K562 (cell line): ENCODE data around the gene YARS1. TPM values are rescaled to one million over a fixed set of nuclear protein-coding genes. Genes with fewer than 3 reads are reported as not detected.

Experiments used
- AFF1 ChIP-seq, 2 experiments: fragments of 450-650 bp; IDR thresholded peaks; 2 replicates each; pipeline ENCODE4 v1.6.1; 2018; ENCODE audit warnings: mild to moderate bottlenecking in 2 of 2, low read depth in 1 of 2; ENCODE audit not compliant: partially characterized antibody in 2 of 2
- CBFA2T2 ChIP-seq: fragments of 450-650 bp; conservative IDR thresholded peaks from 2 replicates; pipeline ENCODE4 v1.6.1; 2017; ENCODE audit warnings: mild to moderate bottlenecking
- CHD4 ChIP-seq: fragments of 200-600 bp; sonication (generic); IDR thresholded peaks from 3 replicates; pipeline ENCODE4 v1.6.1; 2012; ENCODE audit warnings: low read depth, mild to moderate bottlenecking, mixed read lengths, low read length, inconsistent platforms; ENCODE audit not compliant: insufficient read depth, insufficient replicate concordance, poor library complexity, severe bottlenecking
- CREB1 ChIP-seq, 2 experiments: sonication (generic) in 1 of 2; formaldehyde crosslinking in 1 of 2; IDR thresholded peaks; 2 replicates each; pipeline versions ENCODE4 v1.6.1 to v1.8.0; 2012 to 2022; ENCODE audit warnings: inconsistent platforms in 1 of 2, mild to moderate bottlenecking in 1 of 2, missing genetic modification reagents in 1 of 2, moderate library complexity in 1 of 2
- ESRRA ChIP-seq: fragments of 450-650 bp; IDR thresholded peaks from 2 replicates; pipeline ENCODE4 v1.6.1; 2014; ENCODE audit warnings: low read depth, mild to moderate bottlenecking, moderate library complexity, borderline replicate concordance
- MCM3 ChIP-seq: fragments of 450-650 bp; IDR thresholded peaks from 2 replicates; pipeline ENCODE4 v1.6.1; 2016
- NR4A1 ChIP-seq, 2 experiments: fragments of 250-450 bp in 1 of 2; fragments of 450-650 bp in 1 of 2; sonication (Bioruptor Pico) in 1 of 2; IDR thresholded peaks; 2 replicates each; pipeline versions ENCODE4 v1.4.0 to v1.6.1; 2016 to 2020; ENCODE audit warnings: mild to moderate bottlenecking in 2 of 2, missing compliant biosample characterization in 1 of 2, missing genetic modification characterization in 1 of 2, moderate library complexity in 1 of 2
- NRF1 ChIP-seq, 2 experiments: fragments of 450-650 bp; IDR thresholded peaks in 1 of 2; conservative IDR thresholded peaks in 1 of 2; 2 replicates each; pipeline ENCODE4 v1.6.1; 2014; ENCODE audit warnings: mild to moderate bottlenecking in 2 of 2
- ZBTB7A ChIP-seq: IDR thresholded peaks from 2 replicates; pipeline ENCODE4 v1.6.1; 2011; ENCODE audit warnings: low read depth, mild to moderate bottlenecking, low read length, moderate library complexity, borderline replicate concordance; ENCODE audit not compliant: control insufficient read depth
- ZNF175 ChIP-seq: fragments of 200-800 bp; sonication (Bioruptor generic); IDR thresholded peaks from 2 replicates; pipeline ENCODE4 v1.6.1; 2016; ENCODE audit warnings: low read depth, mild to moderate bottlenecking, missing genetic modification characterization, missing compliant biosample characterization
- ZNF3 ChIP-seq: fragments of 250-450 bp; sonication (Bioruptor Pico); IDR thresholded peaks from 2 replicates; pipeline ENCODE4 v1.5.0; 2021; ENCODE audit warnings: mild to moderate bottlenecking, moderate library complexity
- ZNF324 ChIP-seq: fragments of 250-450 bp; sonication (Bioruptor Pico); IDR thresholded peaks from 2 replicates; pipeline ENCODE4 v1.4.0; 2020; ENCODE audit warnings: mild to moderate bottlenecking
- ZNF77 ChIP-seq: fragments of 250-450 bp; sonication (Bioruptor Pico); IDR thresholded peaks from 2 replicates; pipeline ENCODE4 v1.5.0; 2020
- polyA plus RNA-seq, 8 experiments: library from polyadenylated mRNA; depleted of rRNA in 4 of 8; stranded (reverse) in 5 of 8; unstranded in 3 of 8; fragments of >200 nt; fragmentation: Nextera tagmentation in 2 of 8; fragmentation: Illumina TruSeq in 1 of 8; extraction: Ambion mirVana in 2 of 8; extraction: Trizol in 1 of 8; gene quantifications; 2 replicates each; pipeline versions ENCODE4 v1.2.1 to v1.2.3, GENCODE V29; 2011 to 2014; ENCODE audit warnings: inconsistent platforms in 1 of 8, missing spikeins in 1 of 8
- total RNA-seq, 7 experiments: library from RNA; depleted of rRNA in 6 of 7; stranded (reverse); fragments of >200 nt in 6 of 7; fragmentation: Illumina TruSeq in 2 of 7; extraction: Trizol in 2 of 7; gene quantifications; 2 replicates each; pipeline versions ENCODE4 v1.2.1 to v1.2.3, GENCODE V29; 2011 to 2021; ENCODE audit warnings: low replicate concordance in 1 of 7

Gene YARS1
- total and polyA plus RNA-seq, 9 of the 15 experiments (the other 6 are each of a cell fraction or from before 2014, with no cell fraction given), result 66.2 to 336 (median 201) TPM

GRCh38 chr1:32755098-32755809 lies 61.9 kb downstream of the YARS1 start (continued):
- TF ChIP-seq ZNF3 (0 out of 2 replicates have a peak, but pooled peaks have one; percentile 51), MCM3 (no peak), ZBTB7A (peak; percentile 25; the same call in 1 of the 2 replicates), NR4A1 (CRISPR knock-in tag; IDR thresholded peaks at IDR 0.05) (0 out of 2 replicates have a peak, but pooled peaks have one; percentile 39), NR4A1 (tag; IDR thresholded peaks at IDR 0.05) (no peak), NRF1 (conservative IDR thresholded peaks at IDR 0.05 in 1 of 2, IDR thresholded peaks at IDR 0.05 in 1 of 2) (0 out of 4 replicates have a peak, but pooled peaks of 1 of the 2 experiments have one; percentile 2), CREB1 (IDR thresholded peaks at IDR 0.05) (no peak), CREB1 (CRISPR knock-in tag; IDR thresholded peaks at IDR 0.05) (0 out of 2 replicates have a peak, but pooled peaks have one; percentile 39), ZNF324 (CRISPR knock-in tag) (0 out of 2 replicates have a peak, but pooled peaks have one; percentile 5), ESRRA (peak; percentile 99), ZNF77 (no peak), ZNF175 (CRISPR knock-in tag) (peak; percentile 4; the same call in 1 of the 2 replicates), CBFA2T2 (no peak), AFF1 (IDR thresholded peaks at IDR 0.05; ENCODE audit: low read depth in 1 of 2, partially characterized antibody in 2 of 2) (no peak), CHD4 (peak; percentile 46)
